CD14-positive monocyte (primary cell): ENCODE results near the gene LRRC47. TPM values are rescaled to one million over a fixed set of nuclear protein-coding genes. Genes with fewer than 3 reads are reported as not detected.

Experiments
- DNase-seq, 3 donors: peaks; one replicate each; pipeline ENCODE4 v3.0.0-alpha.2; 2011 to 2022
- H2AFZ ChIP-seq: 2 replicates; pipeline ENCODE4 v1.6.0; 2012; ENCODE audit warnings: mild to moderate bottlenecking, low read depth, low read length, inconsistent platforms; ENCODE audit not compliant: insufficient read depth, poor library complexity, severe bottlenecking
- H3K27ac ChIP-seq, 2 donors: 1 replicate in 1 of 2; 2 replicates in 1 of 2; pipeline ENCODE4 v1.5.1; 2012 to 2013; ENCODE audit warnings: low read length in 2 of 2, control low read depth in 1 of 2, inconsistent platforms in 1 of 2, low read depth in 1 of 2, mild to moderate bottlenecking in 1 of 2
- H3K27me3 ChIP-seq, 2 donors: one replicate each; pipeline versions ENCODE4 v1.6.0 to v1.6.1; 2011 to 2013; ENCODE audit warnings: low read length in 2 of 2; ENCODE audit not compliant: control insufficient read depth in 2 of 2, insufficient read depth in 2 of 2
- H3K36me3 ChIP-seq, 2 donors: replicated peaks in 1 of 2; 1 replicate in 1 of 2; 2 replicates in 1 of 2; pipeline versions ENCODE4 v1.5.1 to v1.6.1; 2012 to 2013; ENCODE audit warnings: low read length in 2 of 2, control low read depth in 1 of 2, inconsistent platforms in 1 of 2, mild to moderate bottlenecking in 1 of 2; ENCODE audit not compliant: insufficient read depth in 2 of 2, control insufficient read depth in 1 of 2
- H3K4me1 ChIP-seq, 2 donors: 1 replicate in 1 of 2; 2 replicates in 1 of 2; pipeline versions ENCODE4 v1.5.1 to v1.6.1; 2012 to 2013; ENCODE audit warnings: low read length in 2 of 2, control low read depth in 1 of 2, inconsistent platforms in 1 of 2, mild to moderate bottlenecking in 1 of 2, moderate library complexity in 1 of 2; ENCODE audit not compliant: insufficient read depth in 2 of 2, control insufficient read depth in 1 of 2
- H3K4me2 ChIP-seq: replicated peaks from 2 replicates; pipeline ENCODE3; 2012; ENCODE audit warnings: low read length, moderate library complexity, mild to moderate bottlenecking; ENCODE audit not compliant: poor library complexity, severe bottlenecking; ENCODE audit errors: extremely low read depth
- H3K4me3 ChIP-seq, 3 experiments: fragments of 200-600 bp in 1 of 3; sonication (generic) in 1 of 3; replicated peaks in 1 of 3; 1 replicate in 2 of 3; 2 replicates in 1 of 3; pipeline ENCODE4 v1.5.1; 2011 to 2013; ENCODE audit warnings: low read length in 3 of 3, mild to moderate bottlenecking in 3 of 3, control low read depth in 2 of 3, low read depth in 2 of 3, inconsistent platforms in 1 of 3, moderate library complexity in 1 of 3
- H3K79me2 ChIP-seq: 2 replicates; pipeline ENCODE4 v1.6.0; 2012; ENCODE audit warnings: mild to moderate bottlenecking, control low read depth, inconsistent platforms, low read length, moderate library complexity; ENCODE audit not compliant: insufficient read depth
- H3K9ac ChIP-seq: 2 replicates; pipeline ENCODE4 v1.6.0; 2017; ENCODE audit warnings: low read length, mild to moderate bottlenecking; ENCODE audit not compliant: insufficient read depth, poor library complexity, severe bottlenecking
- H3K9me3 ChIP-seq, 2 donors: replicated peaks in 1 of 2; 1 replicate in 1 of 2; 2 replicates in 1 of 2; pipeline versions ENCODE4 v1.5.1 to v1.6.1; 2012 to 2013; ENCODE audit warnings: low read length in 2 of 2, control low read depth in 1 of 2; ENCODE audit not compliant: control insufficient read depth in 1 of 2, insufficient read depth in 1 of 2
- H4K20me1 ChIP-seq: 2 replicates; pipeline ENCODE4 v1.6.0; 2012; ENCODE audit warnings: mild to moderate bottlenecking, low read length, control low read depth, moderate library complexity; ENCODE audit not compliant: insufficient read depth
- H3K27ac Mint-ChIP-seq, 7 donors: one replicate each; pipeline ENCODE4 v1.8.0; 2020; ENCODE audit warnings: mild to moderate bottlenecking in 7 of 7, mixed read lengths in 7 of 7, moderate library complexity in 6 of 7, inconsistent platforms in 2 of 7
- H3K27me3 Mint-ChIP-seq, 3 donors: one replicate each; pipeline ENCODE4 v1.8.0; 2021 to 2022; ENCODE audit warnings: low read depth in 3 of 3, mild to moderate bottlenecking in 3 of 3, mixed read lengths in 3 of 3, moderate library complexity in 3 of 3, inconsistent platforms in 1 of 3
- H3K36me3 Mint-ChIP-seq, 2 donors: one replicate each; pipeline ENCODE4 v1.8.0; 2020; ENCODE audit warnings: mixed read lengths in 2 of 2, inconsistent platforms in 1 of 2, mild to moderate bottlenecking in 1 of 2
- H3K4me1 Mint-ChIP-seq: one replicate; pipeline ENCODE4 v1.8.0; 2020; ENCODE audit warnings: mild to moderate bottlenecking, mixed read lengths
- H3K4me3 Mint-ChIP-seq, 2 donors: one replicate each; pipeline ENCODE4 v1.8.0; 2020; ENCODE audit warnings: mild to moderate bottlenecking in 2 of 2, mixed read lengths in 2 of 2, moderate library complexity in 1 of 2
- H3K9me3 Mint-ChIP-seq, 7 donors: one replicate each; pipeline ENCODE4 v1.8.0; 2020 to 2022; ENCODE audit warnings: mixed read lengths in 7 of 7, mild to moderate bottlenecking in 6 of 7, moderate library complexity in 6 of 7, inconsistent platforms in 2 of 7
- WGBS: methylation state at CpG from one replicate; pipeline ENCODE4 v1.1.5; 2013; ENCODE audit warnings: missing lambda C conversion rate; ENCODE audit not compliant: insufficient coverage; 5-methylcytosine and 5-hydroxymethylcytosine counted together
- intact Hi-C, 2 donors: fragments of 100-400 bp; cut with micrococcal nuclease; formaldehyde crosslinking; loops; one replicate each; pipeline versions ENCODE4 v1.15.0 to v1.15.1; 2023
- polyA plus RNA-seq, 3 donors: library from polyadenylated mRNA; depleted of rRNA in 1 of 3; unstranded in 2 of 3; stranded (reverse) in 1 of 3; fragments of 300-500 nt in 2 of 3; fragments of >200 nt in 1 of 3; fragmentation: Illumina TruSeq in 2 of 3; gene quantifications; 1 replicate in 2 of 3; 2 replicates in 1 of 3; pipeline ENCODE4 v1.2.3, GENCODE V29; 2012 to 2021
- TF ChIP-seq, protein P1 (sequence below): fragments of 200-600 bp; IDR thresholded peaks from one replicate; pipeline ENCODE4 v1.8.0; 2022; ENCODE audit warnings: antibody characterized with exemption, mild to moderate bottlenecking

Gene LRRC47
- polyA plus RNA-seq, 3 donors, result 17.8 to 24.8 (median 18.0) TPM

DNA sequence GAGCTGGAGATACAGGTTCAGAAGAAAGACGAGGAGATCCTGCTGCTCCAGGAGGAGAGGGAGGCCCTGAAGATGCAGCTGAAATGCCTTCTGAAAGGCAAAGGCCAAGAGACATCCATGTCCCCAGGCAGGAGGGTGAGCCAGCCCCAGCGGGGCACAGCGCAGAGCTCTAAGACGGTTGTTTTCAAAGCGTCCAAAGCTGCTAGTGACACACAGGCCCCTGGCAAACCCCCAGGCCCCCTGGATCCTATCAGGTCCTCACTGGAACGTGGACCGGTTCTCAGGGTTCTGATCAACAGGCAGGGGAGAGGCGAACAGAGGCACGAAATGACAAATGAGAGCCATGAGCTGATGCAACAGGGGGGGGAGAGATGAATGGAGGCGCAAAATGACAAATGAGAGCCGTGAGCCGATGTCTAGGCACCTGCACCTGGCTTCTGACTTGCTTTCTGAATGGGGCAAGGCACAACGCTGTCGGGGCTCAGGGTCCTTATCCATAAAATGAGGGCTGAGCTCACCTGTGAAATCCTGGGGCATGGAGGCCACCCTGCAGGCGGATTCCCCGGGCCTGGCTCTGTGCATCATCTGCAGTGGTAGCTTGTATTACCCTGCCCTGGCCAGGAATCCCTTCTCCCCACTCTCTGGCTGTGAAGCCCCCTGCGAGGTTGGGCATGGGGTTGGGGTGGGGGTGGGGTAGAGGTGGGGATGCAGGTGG, 34.8 kb downstream of the LRRC47 start:
- Histone ChIP-seq H3K36me3 (no peaks in the 10 kb centered on the region), H3K4me1 (no peaks in the 10 kb centered on the region), H3K9me3 (no peaks in the 10 kb centered on the region), H3K9ac (no peak overlapping the region), H3K4me3 (no peak overlapping the region), H3K79me2 (no peaks in the 10 kb centered on the region), H4K20me1 (no peaks in the 10 kb centered on the region), H3K27me3 (peaks cover 0 to 7% of the 10 kb centered on the region in 2 donors), H3K4me2 (no peak overlapping the region), H2AFZ (no peak overlapping the region), H3K27ac (no peak overlapping the region)
- intact Hi-C loops, result no loop called here
- TF ChIP-seq, protein P1, sequence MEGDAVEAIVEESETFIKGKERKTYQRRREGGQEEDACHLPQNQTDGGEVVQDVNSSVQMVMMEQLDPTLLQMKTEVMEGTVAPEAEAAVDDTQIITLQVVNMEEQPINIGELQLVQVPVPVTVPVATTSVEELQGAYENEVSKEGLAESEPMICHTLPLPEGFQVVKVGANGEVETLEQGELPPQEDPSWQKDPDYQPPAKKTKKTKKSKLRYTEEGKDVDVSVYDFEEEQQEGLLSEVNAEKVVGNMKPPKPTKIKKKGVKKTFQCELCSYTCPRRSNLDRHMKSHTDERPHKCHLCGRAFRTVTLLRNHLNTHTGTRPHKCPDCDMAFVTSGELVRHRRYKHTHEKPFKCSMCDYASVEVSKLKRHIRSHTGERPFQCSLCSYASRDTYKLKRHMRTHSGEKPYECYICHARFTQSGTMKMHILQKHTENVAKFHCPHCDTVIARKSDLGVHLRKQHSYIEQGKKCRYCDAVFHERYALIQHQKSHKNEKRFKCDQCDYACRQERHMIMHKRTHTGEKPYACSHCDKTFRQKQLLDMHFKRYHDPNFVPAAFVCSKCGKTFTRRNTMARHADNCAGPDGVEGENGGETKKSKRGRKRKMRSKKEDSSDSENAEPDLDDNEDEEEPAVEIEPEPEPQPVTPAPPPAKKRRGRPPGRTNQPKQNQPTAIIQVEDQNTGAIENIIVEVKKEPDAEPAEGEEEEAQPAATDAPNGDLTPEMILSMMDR, result no peak
- Mint-ChIP-seq H3K4me1 (no peaks in the 10 kb centered on the region), H3K27me3 (peaks cover 2 to 15% (median 6%) of the 10 kb centered on the region in 3 donors), H3K9me3 (peaks cover 0 to 11% (median 4%) of the 10 kb centered on the region in 7 donors), H3K27ac (peak overlapping the region in 2 of 7 donors; percentile 41 to 61), H3K4me3 (no peak overlapping the region), H3K36me3 (no peaks in the 10 kb centered on the region)
- 94% methylated on average over 14 of the region's 17 CpGs for WGBS
- DNase-seq, result no peak

DNA sequence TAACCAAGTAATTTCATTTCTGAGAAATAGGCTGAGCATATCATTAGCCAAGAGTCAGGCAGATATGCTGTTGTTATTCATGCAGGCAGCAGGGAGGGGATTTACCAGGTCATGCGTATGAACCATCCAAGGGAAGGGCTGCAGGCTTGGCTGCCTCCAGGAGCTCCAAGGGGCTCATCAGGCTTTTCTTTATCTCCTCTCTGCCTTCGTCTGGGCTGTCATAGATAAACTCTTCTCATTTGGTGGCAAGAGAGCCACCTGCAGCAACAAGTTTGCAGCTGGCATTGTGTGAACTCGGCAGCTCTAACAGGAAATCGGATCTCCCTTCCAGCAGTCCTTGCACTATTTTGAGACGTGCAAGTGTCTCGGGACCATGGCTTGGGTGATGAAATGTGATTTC, 36.5 kb downstream of the LRRC47 start:
- intact Hi-C loops, result no loop called here
- Histone ChIP-seq H3K4me1 (no peaks in the 10 kb centered on the region), H3K27me3 (peaks cover 0 to 7% of the 10 kb centered on the region in 2 donors), H3K36me3 (no peaks in the 10 kb centered on the region), H3K27ac (no peak overlapping the region), H3K9me3 (no peaks in the 10 kb centered on the region), H3K79me2 (no peaks in the 10 kb centered on the region), H3K4me2 (no peak overlapping the region), H4K20me1 (no peaks in the 10 kb centered on the region), H3K9ac (no peak overlapping the region), H2AFZ (no peak overlapping the region), H3K4me3 (no peak overlapping the region)
- no peak for DNase-seq
- Mint-ChIP-seq H3K9me3 (peaks cover 0 to 11% (median 4%) of the 10 kb centered on the region in 7 donors), H3K27ac (no peak overlapping the region), H3K36me3 (no peaks in the 10 kb centered on the region), H3K4me1 (no peaks in the 10 kb centered on the region), H3K27me3 (peaks cover 5 to 20% (median 6%) of the 10 kb centered on the region in 3 donors), H3K4me3 (no peak overlapping the region)
- TF ChIP-seq, protein P1, result no peak
- WGBS, result 86% methylated on average over 2 of the region's 6 CpGs
